Astrocyte (in vitro differentiated cells and primary cell): Measurements from ENCODE around the gene UTF1. TPM values are rescaled to one million over a fixed set of nuclear protein-coding genes. Genes with fewer than 3 reads are reported as not detected.

Experiments
- DNase-seq: peaks from one replicate; pipeline ENCODE4 v3.0.0-alpha.2; 2010; ENCODE audit warnings: low read depth
- FAIRE-seq: peaks from 2 replicates; lab custom pipeline; 2011; peaks lifted over from hg19 to GRCh38; lab: Jason Lieb, UNC
- H2AFZ ChIP-seq: 2 replicates; pipeline ENCODE4 v1.6.0; 2012; ENCODE audit warnings: low read depth, low read length, inconsistent platforms
- H3K27ac ChIP-seq: 2 replicates; pipeline ENCODE4 v1.5.1; 2011; ENCODE audit warnings: low read depth, low read length, inconsistent platforms
- H3K27me3 ChIP-seq: 2 replicates; pipeline ENCODE4 v1.6.0; 2011; ENCODE audit warnings: low read length, inconsistent platforms; ENCODE audit not compliant: insufficient read depth
- H3K36me3 ChIP-seq: 2 replicates; pipeline ENCODE4 v1.5.1; 2011; ENCODE audit warnings: low read length, inconsistent platforms; ENCODE audit not compliant: insufficient read depth
- H3K4me1 ChIP-seq: 2 replicates; pipeline ENCODE4 v1.5.1; 2011; ENCODE audit warnings: low read length, inconsistent platforms; ENCODE audit not compliant: insufficient read depth
- H3K4me2 ChIP-seq: 2 replicates; pipeline ENCODE4 v1.6.0; 2012; ENCODE audit warnings: low read length, inconsistent platforms
- H3K4me3 ChIP-seq: 2 replicates; pipeline ENCODE4 v1.5.1; 2011; ENCODE audit warnings: low read depth, mild to moderate bottlenecking, low read length, inconsistent platforms; ENCODE audit not compliant: insufficient read depth
- H3K79me2 ChIP-seq: 2 replicates; pipeline ENCODE4 v1.6.0; 2012; ENCODE audit warnings: mild to moderate bottlenecking, low read length, inconsistent platforms; ENCODE audit not compliant: insufficient read depth
- H3K9ac ChIP-seq: 2 replicates; pipeline ENCODE4 v1.6.0; 2012; ENCODE audit warnings: mild to moderate bottlenecking, low read length, inconsistent platforms
- H3K9me3 ChIP-seq: 2 replicates; pipeline ENCODE4 v1.5.1; 2012; ENCODE audit warnings: low read depth, mild to moderate bottlenecking, low read length, inconsistent platforms; ENCODE audit not compliant: insufficient read depth
- H4K20me1 ChIP-seq: 2 replicates; pipeline ENCODE4 v1.6.0; 2012; ENCODE audit warnings: low read length, inconsistent platforms; ENCODE audit not compliant: insufficient read depth
- H3K27ac Mint-ChIP-seq: one replicate; pipeline ENCODE4 v1.8.0; 2021; ENCODE audit warnings: mild to moderate bottlenecking, mixed read lengths; ENCODE audit not compliant: unreplicated experiment
- H3K27me3 Mint-ChIP-seq: one replicate; pipeline ENCODE4 v1.8.0; 2021; ENCODE audit warnings: low read depth, mixed read lengths; ENCODE audit not compliant: unreplicated experiment
- H3K36me3 Mint-ChIP-seq: one replicate; pipeline ENCODE4 v1.8.0; 2021; ENCODE audit warnings: low read depth, mixed read lengths; ENCODE audit not compliant: unreplicated experiment
- H3K4me1 Mint-ChIP-seq: one replicate; pipeline ENCODE4 v1.8.0; 2021; ENCODE audit warnings: low read depth, mixed read lengths; ENCODE audit not compliant: unreplicated experiment
- H3K4me3 Mint-ChIP-seq: one replicate; pipeline ENCODE4 v1.8.0; 2021; ENCODE audit warnings: mild to moderate bottlenecking, moderate library complexity, mixed read lengths; ENCODE audit not compliant: unreplicated experiment
- H3K9me3 Mint-ChIP-seq: one replicate; pipeline ENCODE4 v1.8.0; 2021; ENCODE audit warnings: mild to moderate bottlenecking, mixed read lengths; ENCODE audit not compliant: unreplicated experiment
- EZH2 ChIP-seq: IDR thresholded peaks from 2 replicates; pipeline ENCODE4 v1.6.1; 2012; ENCODE audit warnings: mild to moderate bottlenecking, low read length, inconsistent platforms; ENCODE audit not compliant: insufficient read depth
- total RNA-seq: library from RNA; stranded (reverse); gene quantifications from 2 replicates; pipeline ENCODE4 v1.2.1, GENCODE V29; 2021
- TF ChIP-seq, protein P1 (sequence below): IDR thresholded peaks from 2 replicates; pipeline ENCODE4 v1.5.1; 2011; ENCODE audit warnings: low read depth, mild to moderate bottlenecking, inconsistent platforms, low read length, moderate library complexity; ENCODE audit not compliant: insufficient read depth

Gene UTF1
- total RNA-seq, 1 donor from 2014 or later, result 0.18 TPM

- Histone ChIP-seq H3K36me3 (no peaks in the 10 kb centered on the region), H3K4me3 (no peak overlapping the region), H3K9me3 (no peaks in the 10 kb centered on the region), H2AFZ (no peak overlapping the region), H3K79me2 (no peaks in the 10 kb centered on the region), H3K9ac (no peak overlapping the region), H3K4me1 (peaks cover 3% of the 10 kb centered on the region), H3K27me3 (peaks cover 2% of the 10 kb centered on the region), H3K4me2 (no peak overlapping the region), H3K27ac (no peak overlapping the region), H4K20me1 (no peaks in the 10 kb centered on the region)
- Mint-ChIP-seq H3K4me3 (no peak overlapping the region), H3K27ac (no peak overlapping the region), H3K4me1 (no peaks in the 10 kb centered on the region), H3K27me3 (peaks cover 17% of the 10 kb centered on the region), H3K9me3 (no peaks in the 10 kb centered on the region), H3K36me3 (no peaks in the 10 kb centered on the region)
- DNase-seq (no peak), FAIRE-seq (no peak)
- TF ChIP-seq EZH2, result no peak
- TF ChIP-seq, protein P1, sequence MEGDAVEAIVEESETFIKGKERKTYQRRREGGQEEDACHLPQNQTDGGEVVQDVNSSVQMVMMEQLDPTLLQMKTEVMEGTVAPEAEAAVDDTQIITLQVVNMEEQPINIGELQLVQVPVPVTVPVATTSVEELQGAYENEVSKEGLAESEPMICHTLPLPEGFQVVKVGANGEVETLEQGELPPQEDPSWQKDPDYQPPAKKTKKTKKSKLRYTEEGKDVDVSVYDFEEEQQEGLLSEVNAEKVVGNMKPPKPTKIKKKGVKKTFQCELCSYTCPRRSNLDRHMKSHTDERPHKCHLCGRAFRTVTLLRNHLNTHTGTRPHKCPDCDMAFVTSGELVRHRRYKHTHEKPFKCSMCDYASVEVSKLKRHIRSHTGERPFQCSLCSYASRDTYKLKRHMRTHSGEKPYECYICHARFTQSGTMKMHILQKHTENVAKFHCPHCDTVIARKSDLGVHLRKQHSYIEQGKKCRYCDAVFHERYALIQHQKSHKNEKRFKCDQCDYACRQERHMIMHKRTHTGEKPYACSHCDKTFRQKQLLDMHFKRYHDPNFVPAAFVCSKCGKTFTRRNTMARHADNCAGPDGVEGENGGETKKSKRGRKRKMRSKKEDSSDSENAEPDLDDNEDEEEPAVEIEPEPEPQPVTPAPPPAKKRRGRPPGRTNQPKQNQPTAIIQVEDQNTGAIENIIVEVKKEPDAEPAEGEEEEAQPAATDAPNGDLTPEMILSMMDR, result no peak
Measured at GRCh38 chr10:133266056-133266795, 36.2 kb downstream of the UTF1 start.

DNA sequence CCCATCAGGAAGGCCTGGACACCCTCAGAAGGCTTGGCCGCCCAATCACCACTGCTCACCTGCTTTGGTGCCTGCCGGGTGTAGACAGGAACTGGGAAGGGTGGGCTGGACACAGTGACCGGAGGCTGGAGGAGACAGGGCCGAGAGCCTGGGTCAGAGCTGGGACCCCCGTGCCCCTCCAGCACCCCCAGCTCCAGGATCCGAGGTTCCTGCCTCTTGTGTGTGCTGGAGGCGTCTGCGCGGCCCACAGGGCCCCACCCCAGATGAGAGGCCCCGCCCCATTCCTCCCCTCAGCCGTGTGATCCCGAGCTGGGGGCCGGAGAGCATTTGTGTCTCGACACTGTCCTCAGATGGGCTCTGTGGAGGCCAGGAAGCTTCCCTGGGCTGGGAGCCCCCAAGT is 37.3 kb downstream of the UTF1 start:
- FAIRE-seq, result no peak
- no peak for TF ChIP-seq EZH2
- TF ChIP-seq, protein P1, result no peak
- Histone ChIP-seq H2AFZ (no peak overlapping the region), H3K4me1 (peaks cover under 1% of the 10 kb centered on the region), H3K4me2 (no peak overlapping the region), H3K27ac (no peak overlapping the region), H3K79me2 (no peaks in the 10 kb centered on the region), H3K9ac (no peak overlapping the region), H3K9me3 (no peaks in the 10 kb centered on the region), H4K20me1 (no peaks in the 10 kb centered on the region), H3K4me3 (no peak overlapping the region), H3K27me3 (peaks cover 2% of the 10 kb centered on the region), H3K36me3 (no peaks in the 10 kb centered on the region)
- no peaks in the 10 kb centered on the region for H3K4me1 Mint-ChIP-seq
- H3K27me3 Mint-ChIP-seq, result peaks cover 17% of the 10 kb centered on the region
- DNase-seq, result no peak
- no peak overlapping the region for H3K27ac Mint-ChIP-seq
- no peaks in the 10 kb centered on the region for H3K36me3 Mint-ChIP-seq
- no peak overlapping the region for H3K4me3 Mint-ChIP-seq
- H3K9me3 Mint-ChIP-seq, result no peaks in the 10 kb centered on the region

DNA sequence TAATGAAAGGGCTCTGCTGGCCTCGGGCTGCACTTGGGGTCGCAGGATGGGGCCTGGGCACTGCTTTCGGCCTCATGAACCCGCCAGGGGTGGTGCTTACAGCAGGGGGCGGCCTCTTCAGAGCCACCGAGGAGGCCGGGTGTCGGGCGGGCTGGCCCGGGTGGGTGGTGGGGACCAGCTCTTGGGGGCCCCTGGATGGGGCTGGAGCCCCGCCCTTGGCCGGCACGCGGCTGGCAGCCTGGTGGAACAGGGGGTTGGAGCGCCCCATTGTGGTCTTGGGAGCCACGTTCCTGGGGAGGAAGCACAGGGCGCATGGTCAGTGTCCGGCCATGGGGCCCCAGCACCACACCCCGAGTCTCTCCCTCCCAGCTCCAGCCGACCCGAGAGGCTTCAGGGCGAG is 37.8 kb downstream of the UTF1 start:
- no peaks in the 10 kb centered on the region for H3K79me2 ChIP-seq
- peaks cover 15% of the 10 kb centered on the region for H3K27me3 Mint-ChIP-seq
- H4K20me1 ChIP-seq, result no peaks in the 10 kb centered on the region
- H2AFZ ChIP-seq, result no peak overlapping the region
- H3K4me2 ChIP-seq, result no peak overlapping the region
- no peak overlapping the region for H3K4me3 ChIP-seq
- no peaks in the 10 kb centered on the region for H3K9me3 Mint-ChIP-seq
- H3K9ac ChIP-seq, result no peak overlapping the region
- no peaks in the 10 kb centered on the region for H3K4me1 ChIP-seq
- no peaks in the 10 kb centered on the region for H3K4me1 Mint-ChIP-seq
- DNase-seq, result no peak
- H3K27ac Mint-ChIP-seq, result no peak overlapping the region
- TF ChIP-seq, protein P1, result no peak
- no peak for TF ChIP-seq EZH2
- H3K9me3 ChIP-seq, result no peaks in the 10 kb centered on the region
- no peak overlapping the region for H3K4me3 Mint-ChIP-seq
- no peak for FAIRE-seq
- H3K27me3 ChIP-seq, result peaks cover under 1% of the 10 kb centered on the region
- no peaks in the 10 kb centered on the region for H3K36me3 ChIP-seq
- H3K36me3 Mint-ChIP-seq, result no peaks in the 10 kb centered on the region
- H3K27ac ChIP-seq, result no peak overlapping the region
